HL-60 (cell line): ENCODE data around the gene SNX2.

Source experiments
- DNase-seq, 2 experiments: peaks; one replicate each; pipeline ENCODE4 v3.0.0-alpha.2; 2010 to 2020; ENCODE audit warnings: low read depth in 1 of 2, low spot score in 1 of 2
- H3K27ac ChIP-seq: fragments of 250-450 bp; sonication (Bioruptor Pico); replicated peaks from 2 replicates; pipeline ENCODE4 v1.5.1; 2020; ENCODE audit warnings: mild to moderate bottlenecking, moderate library complexity
- H3K27me3 ChIP-seq: fragments of 250-450 bp; sonication (Bioruptor Pico); 2 replicates; pipeline ENCODE4 v1.5.1; 2021; ENCODE audit warnings: mild to moderate bottlenecking, moderate library complexity; ENCODE audit not compliant: insufficient read depth, poor library complexity, severe bottlenecking
- H3K4me3 ChIP-seq: replicated peaks from 2 replicates; pipeline ENCODE4 v1.5.1; 2011; ENCODE audit warnings: mild to moderate bottlenecking, control low read depth, low read length; ENCODE audit not compliant: insufficient read depth
- GABPA ChIP-seq: IDR thresholded peaks from 2 replicates; pipeline ENCODE4 v1.6.1; 2012; ENCODE audit warnings: low read depth
- POLR2AphosphoS5 ChIP-seq: IDR thresholded peaks from 2 replicates; pipeline ENCODE4 v1.6.1; 2012; ENCODE audit warnings: low read depth
- REST ChIP-seq: IDR thresholded peaks from 2 replicates; pipeline ENCODE4 v1.6.1; 2012; ENCODE audit warnings: low read depth; ENCODE audit not compliant: insufficient replicate concordance
- SPI1 ChIP-seq: IDR thresholded peaks from 2 replicates; pipeline ENCODE4 v1.6.1; 2012; ENCODE audit warnings: low read depth, mild to moderate bottlenecking, borderline replicate concordance
- TF ChIP-seq, protein P1 (sequence below): IDR thresholded peaks from one replicate; pipeline ENCODE4 v1.5.1; 2011; ENCODE audit warnings: low read length, control low read depth, inconsistent platforms; ENCODE audit not compliant: insufficient read depth

The SNX2 gene

DNA sequence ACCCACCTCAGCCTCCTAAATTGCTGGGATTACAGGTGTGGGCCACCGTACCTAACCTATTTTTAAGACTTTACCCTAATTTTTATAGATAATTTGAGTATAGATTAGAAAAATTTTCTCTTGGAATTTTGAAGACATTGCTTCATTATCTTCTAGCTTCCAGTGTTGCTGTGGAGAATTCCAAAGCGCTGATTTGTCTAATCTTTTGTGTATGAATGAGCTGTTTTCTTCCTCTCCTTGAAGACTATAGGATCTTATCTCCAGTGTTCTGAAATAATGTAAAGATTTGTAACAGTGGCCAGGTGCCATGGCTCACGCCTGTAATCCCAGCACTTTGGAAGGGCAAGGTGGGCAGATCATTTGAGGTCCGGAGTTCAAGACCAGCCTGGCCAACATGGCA lies 64.9 kb downstream of the SNX2 start:
- H3K4me3 ChIP-seq = no peak overlapping the region
- DNase-seq = no peak
- H3K27ac ChIP-seq = no peak overlapping the region
- no peaks in the 10 kb centered on the region for H3K27me3 ChIP-seq
- TF ChIP-seq SPI1 (no peak), REST (no peak), POLR2AphosphoS5 (no peak), GABPA (no peak)
- TF ChIP-seq, protein P1, sequence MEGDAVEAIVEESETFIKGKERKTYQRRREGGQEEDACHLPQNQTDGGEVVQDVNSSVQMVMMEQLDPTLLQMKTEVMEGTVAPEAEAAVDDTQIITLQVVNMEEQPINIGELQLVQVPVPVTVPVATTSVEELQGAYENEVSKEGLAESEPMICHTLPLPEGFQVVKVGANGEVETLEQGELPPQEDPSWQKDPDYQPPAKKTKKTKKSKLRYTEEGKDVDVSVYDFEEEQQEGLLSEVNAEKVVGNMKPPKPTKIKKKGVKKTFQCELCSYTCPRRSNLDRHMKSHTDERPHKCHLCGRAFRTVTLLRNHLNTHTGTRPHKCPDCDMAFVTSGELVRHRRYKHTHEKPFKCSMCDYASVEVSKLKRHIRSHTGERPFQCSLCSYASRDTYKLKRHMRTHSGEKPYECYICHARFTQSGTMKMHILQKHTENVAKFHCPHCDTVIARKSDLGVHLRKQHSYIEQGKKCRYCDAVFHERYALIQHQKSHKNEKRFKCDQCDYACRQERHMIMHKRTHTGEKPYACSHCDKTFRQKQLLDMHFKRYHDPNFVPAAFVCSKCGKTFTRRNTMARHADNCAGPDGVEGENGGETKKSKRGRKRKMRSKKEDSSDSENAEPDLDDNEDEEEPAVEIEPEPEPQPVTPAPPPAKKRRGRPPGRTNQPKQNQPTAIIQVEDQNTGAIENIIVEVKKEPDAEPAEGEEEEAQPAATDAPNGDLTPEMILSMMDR = no peak

GRCh38 chr5:122842016-122842580 lies 67.2 kb downstream of the SNX2 start:
- Histone ChIP-seq H3K4me3 (no peak overlapping the region), H3K27ac (no peak overlapping the region), H3K27me3 (no peaks in the 10 kb centered on the region)
- TF ChIP-seq POLR2AphosphoS5 (no peak), REST (no peak), GABPA (no peak), SPI1 (no peak)
- TF ChIP-seq, protein P1 = no peak
- DNase-seq = no peak

- Histone ChIP-seq H3K27me3 (no peaks in the 10 kb centered on the region), H3K4me3 (peak overlapping the region; percentile 55), H3K27ac (no peak overlapping the region)
- no peak for DNase-seq
- no peak for TF ChIP-seq REST
- TF ChIP-seq, protein P1 = no peak
- no peak for TF ChIP-seq POLR2AphosphoS5
- TF ChIP-seq SPI1 = no peak
- no peak for TF ChIP-seq GABPA
Observed at GRCh38 chr5:122844136-122844909, 69.4 kb downstream of the SNX2 start.
